ENCODE data around the gene CCDC9B.

DNA sequence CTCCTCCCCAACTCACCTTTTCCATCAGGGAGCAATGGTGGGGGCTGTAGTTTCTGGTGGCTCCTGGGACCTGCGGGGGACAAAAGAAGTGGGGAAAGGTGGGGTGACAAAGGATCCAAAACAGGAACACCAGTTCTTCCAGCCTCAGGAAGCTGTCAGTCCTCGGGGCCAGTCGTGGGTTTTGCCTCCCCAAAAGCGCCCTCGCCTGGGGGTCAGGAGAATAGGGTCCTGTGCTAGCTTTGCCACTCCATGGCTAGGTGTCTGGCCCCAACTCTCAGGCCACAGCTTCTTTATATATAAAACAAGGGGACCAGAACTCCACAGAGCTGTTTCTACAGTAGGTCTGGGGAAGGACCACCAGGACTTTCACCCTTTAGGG, 4.0 kb downstream of the CCDC9B start:
- TF ChIP-seq, protein P1, sequence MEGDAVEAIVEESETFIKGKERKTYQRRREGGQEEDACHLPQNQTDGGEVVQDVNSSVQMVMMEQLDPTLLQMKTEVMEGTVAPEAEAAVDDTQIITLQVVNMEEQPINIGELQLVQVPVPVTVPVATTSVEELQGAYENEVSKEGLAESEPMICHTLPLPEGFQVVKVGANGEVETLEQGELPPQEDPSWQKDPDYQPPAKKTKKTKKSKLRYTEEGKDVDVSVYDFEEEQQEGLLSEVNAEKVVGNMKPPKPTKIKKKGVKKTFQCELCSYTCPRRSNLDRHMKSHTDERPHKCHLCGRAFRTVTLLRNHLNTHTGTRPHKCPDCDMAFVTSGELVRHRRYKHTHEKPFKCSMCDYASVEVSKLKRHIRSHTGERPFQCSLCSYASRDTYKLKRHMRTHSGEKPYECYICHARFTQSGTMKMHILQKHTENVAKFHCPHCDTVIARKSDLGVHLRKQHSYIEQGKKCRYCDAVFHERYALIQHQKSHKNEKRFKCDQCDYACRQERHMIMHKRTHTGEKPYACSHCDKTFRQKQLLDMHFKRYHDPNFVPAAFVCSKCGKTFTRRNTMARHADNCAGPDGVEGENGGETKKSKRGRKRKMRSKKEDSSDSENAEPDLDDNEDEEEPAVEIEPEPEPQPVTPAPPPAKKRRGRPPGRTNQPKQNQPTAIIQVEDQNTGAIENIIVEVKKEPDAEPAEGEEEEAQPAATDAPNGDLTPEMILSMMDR (IDR thresholded peaks at IDR 0.05; ENCODE audit: borderline replicate concordance, extremely low read depth, low read length, poor library complexity, severe bottlenecking): no peak
- TF ChIP-seq EZH2 (IDR thresholded peaks at IDR 0.05; ENCODE audit: borderline replicate concordance, low read depth, low read length, severe bottlenecking): no peak

All from DND-41 (cell line).